Endothelial cell of umbilical vein (primary cell): ENCODE results near the gene ICE2. TPM values are rescaled to one million over a fixed set of nuclear protein-coding genes. Genes with fewer than 3 reads are reported as not detected.

Experiments used
- BruUV-seq: library from RNA; stranded (reverse); fragments of 400-500 nt; replicated peaks from 2 replicates; lab custom pipeline; 2021; lab: Mats Ljungman, UMichigan
- CTCF ChIA-PET: fragments of 300-600, 350-600 bp; sonication (Branson Sonifier 250); formaldehyde crosslinking; loops from one replicate; lab custom pipeline; 2021; ENCODE audit warnings: antibody characterized with exemption, inconsistent platforms; lab: Charles Lee
- POLR2A ChIA-PET: fragments of 300-600, 350-600 bp; sonication (Branson Sonifier 250); formaldehyde crosslinking; loops from one replicate; lab custom pipeline; 2021; ENCODE audit warnings: antibody characterized with exemption, inconsistent platforms; lab: Charles Lee
- DNase-seq: peaks from one replicate; pipeline ENCODE4 v3.0.0-alpha.2; 2011; ENCODE audit warnings: low read depth, low spot score
- FAIRE-seq: peaks from 2 replicates; lab custom pipeline; 2011; peaks lifted over from hg19 to GRCh38; lab: Jason Lieb, UNC
- H2AFZ ChIP-seq: 2 replicates; pipeline ENCODE4 v1.6.0; 2012; ENCODE audit warnings: low read depth, low read length, control low read depth, inconsistent platforms
- H3K27ac ChIP-seq: 2 replicates; pipeline ENCODE4 v1.5.1; 2011; ENCODE audit warnings: low read depth, mild to moderate bottlenecking, control low read depth, low read length, moderate library complexity; ENCODE audit not compliant: insufficient read depth
- H3K27me3 ChIP-seq, 2 experiments: 2 replicates each; pipeline versions ENCODE4 v1.6.0 to v1.6.1; 2011; ENCODE audit warnings: low read length in 2 of 2, mixed read lengths in 1 of 2; ENCODE audit not compliant: control insufficient read depth in 2 of 2, insufficient read depth in 2 of 2
- H3K36me3 ChIP-seq, 2 experiments: 2 replicates in 1 of 2; 3 replicates in 1 of 2; pipeline ENCODE4 v1.5.1; 2011; ENCODE audit warnings: low read length in 2 of 2, mild to moderate bottlenecking in 1 of 2, moderate library complexity in 1 of 2; ENCODE audit not compliant: control insufficient read depth in 2 of 2, insufficient read depth in 2 of 2; ENCODE audit errors: extremely low read depth in 1 of 2
- H3K4me1 ChIP-seq: 3 replicates; pipeline ENCODE4 v1.5.1; 2011; ENCODE audit warnings: mild to moderate bottlenecking, low read length; ENCODE audit not compliant: control insufficient read depth, insufficient read depth; ENCODE audit errors: extremely low read depth
- H3K4me2 ChIP-seq: 2 replicates; pipeline ENCODE4 v1.6.1; 2011; ENCODE audit warnings: low read length, control low read depth, mixed read lengths; ENCODE audit not compliant: insufficient read depth
- H3K4me3 ChIP-seq, 3 experiments: fragments of 200-600 bp in 1 of 3; sonication (generic), shearing (Covaris generic) in 1 of 3; replicated peaks in 1 of 3; 2 replicates each; pipeline ENCODE4 v1.5.1; 2011 to 2016; ENCODE audit warnings: control low read depth in 3 of 3, low read length in 3 of 3, mild to moderate bottlenecking in 2 of 3, inconsistent platforms in 1 of 3, low read depth in 1 of 3, moderate library complexity in 1 of 3; ENCODE audit not compliant: insufficient read depth in 1 of 3
- H3K79me2 ChIP-seq: 2 replicates; pipeline ENCODE4 v1.6.0; 2012; ENCODE audit warnings: low read length, inconsistent platforms; ENCODE audit not compliant: control insufficient read depth, insufficient read depth
- H3K9ac ChIP-seq: replicated peaks from 2 replicates; pipeline ENCODE3; 2011; ENCODE audit warnings: low read length, control low read depth; ENCODE audit not compliant: insufficient read depth; ENCODE audit errors: extremely low read depth
- H3K9me1 ChIP-seq: replicated peaks from 3 replicates; pipeline ENCODE4 v1.6.0; 2011; ENCODE audit warnings: mild to moderate bottlenecking, low read length; ENCODE audit not compliant: control insufficient read depth, insufficient read depth; ENCODE audit errors: extremely low read depth
- H3K9me3 ChIP-seq: replicated peaks from 2 replicates; pipeline ENCODE4 v1.5.1; 2012; ENCODE audit warnings: low read length, inconsistent platforms; ENCODE audit not compliant: control insufficient read depth, insufficient read depth
- H4K20me1 ChIP-seq: replicated peaks from 2 replicates; pipeline ENCODE3; 2011; ENCODE audit warnings: mild to moderate bottlenecking, low read length; ENCODE audit not compliant: control insufficient read depth, insufficient read depth; ENCODE audit errors: extremely low read depth
- EZH2 ChIP-seq: IDR thresholded peaks from 2 replicates; pipeline ENCODE4 v1.6.1; 2012; ENCODE audit warnings: borderline replicate concordance, low read depth, mild to moderate bottlenecking, moderate library complexity, low read length, inconsistent platforms; ENCODE audit not compliant: severe bottlenecking
- FOS ChIP-seq: IDR thresholded peaks from 2 replicates; pipeline ENCODE4 v1.6.1; 2011; ENCODE audit warnings: mild to moderate bottlenecking, low read length, moderate library complexity, borderline replicate concordance; ENCODE audit not compliant: insufficient read depth
- GATA2 ChIP-seq: IDR thresholded peaks from 2 replicates; pipeline ENCODE4 v1.7.0; 2011; ENCODE audit warnings: low read depth, mild to moderate bottlenecking, moderate library complexity, mixed read lengths, low read length; ENCODE audit not compliant: insufficient read length, insufficient read depth
- JUN ChIP-seq: IDR thresholded peaks from 2 replicates; pipeline ENCODE4 v1.6.1; 2011; ENCODE audit warnings: borderline replicate concordance, low read depth; ENCODE audit not compliant: insufficient read length, insufficient read depth
- MYC ChIP-seq: IDR thresholded peaks from one replicate; pipeline ENCODE4 v1.6.1; 2011; ENCODE audit warnings: mild to moderate bottlenecking, low read depth, low read length
- POLR2A ChIP-seq: IDR thresholded peaks from 2 replicates; pipeline ENCODE4 v1.6.1; 2012; ENCODE audit warnings: low read depth, mild to moderate bottlenecking, control low read depth, low read length
- POLR2AphosphoS5 ChIP-seq: IDR thresholded peaks from 2 replicates; pipeline ENCODE4 v1.6.1; 2012; ENCODE audit warnings: low read depth, mild to moderate bottlenecking, control low read depth, low read length, moderate library complexity; ENCODE audit not compliant: insufficient read depth
- dilution Hi-C: fragments of 300-500 bp; cut with MboI; formaldehyde crosslinking; loops from one replicate; pipeline ENCODE4 v1.15.0; 2019; ENCODE audit warnings: low sequenced_read_pairs; ENCODE audit not compliant: extremely low pct_ligation_motif_present
- intact Hi-C: fragments of 100-400 bp; cut with micrococcal nuclease; formaldehyde crosslinking; loops from one replicate; pipeline ENCODE4 v1.10.0; 2022
- polyA plus RNA-seq, 4 experiments: library from polyadenylated mRNA; depleted of rRNA in 3 of 4; stranded (reverse) in 3 of 4; unstranded in 1 of 4; fragments of >200 nt; gene quantifications; 2 replicates each; pipeline versions ENCODE4 v1.2.1 to v1.2.3, GENCODE V29; 2011 to 2012; ENCODE audit warnings: missing spikeins in 1 of 4
- total RNA-seq: library from RNA; stranded (reverse); gene quantifications from 2 replicates; pipeline ENCODE4 v1.2.3, GENCODE V29; 2021
- TF ChIP-seq, protein P1 (sequence below), 2 donors: IDR thresholded peaks; 1 replicate in 1 of 2; 2 replicates in 1 of 2; pipeline ENCODE4 v1.5.1; 2011; ENCODE audit warnings: low read length in 2 of 2, mild to moderate bottlenecking in 2 of 2, moderate library complexity in 2 of 2, control low read depth in 1 of 2, inconsistent platforms in 1 of 2, low read depth in 1 of 2; ENCODE audit not compliant: insufficient read depth in 1 of 2; ENCODE audit errors: extremely low read depth in 1 of 2
- TF ChIP-seq, protein P2 (sequence below): IDR thresholded peaks from 2 replicates; pipeline ENCODE4 v1.6.1; 2011; ENCODE audit not compliant: insufficient read depth, insufficient read length

ICE2 gene
- total and polyA plus RNA-seq, 2 donors (not counting 3 experiments of a cell fraction or from before 2014, with no cell fraction given): 22.1 to 57.0 TPM

DNA sequence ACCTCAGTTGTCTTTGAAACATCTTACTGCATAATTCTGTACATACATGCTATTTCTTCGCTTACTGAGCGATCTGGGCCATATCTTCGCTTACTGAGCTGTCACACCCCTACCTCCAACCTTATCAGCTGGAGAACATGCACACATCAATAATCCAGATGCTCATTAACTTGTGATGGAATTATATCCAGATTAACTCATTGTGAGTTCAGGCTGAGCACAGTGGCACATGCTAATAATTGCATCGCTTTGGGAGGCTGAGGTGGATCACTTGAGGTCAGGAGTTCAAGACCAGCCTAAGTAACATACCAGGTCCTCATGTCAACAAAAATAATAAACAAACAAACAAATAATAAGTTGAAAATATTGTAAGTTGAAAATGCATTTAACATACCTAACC is 61.8 kb downstream of the ICE2 start:
- Histone ChIP-seq H2AFZ (no peak overlapping the region), H3K4me1 (peaks cover 19% of the 10 kb centered on the region), H3K9me1 (no peaks in the 10 kb centered on the region), H3K9me3 (no peaks in the 10 kb centered on the region), H3K36me3 (no peaks in the 10 kb centered on the region), H4K20me1 (no peaks in the 10 kb centered on the region), H3K4me3 (no peak overlapping the region), H3K27ac (no peak overlapping the region), H3K4me2 (no peak overlapping the region), H3K9ac (no peak overlapping the region), H3K27me3 (no peaks in the 10 kb centered on the region), H3K79me2 (no peaks in the 10 kb centered on the region)
- CTCF ChIA-PET: interaction anchor here (0.6 kb wide), 1 partner anchor 27 kb away, joined by 3 read pairs; no protein-coding TSS in a partner anchor
- TF ChIP-seq FOS (no peak), POLR2AphosphoS5 (no peak), POLR2A (no peak), EZH2 (no peak), GATA2 (no peak), JUN (no peak), MYC (no peak)
- TF ChIP-seq, protein P1, sequence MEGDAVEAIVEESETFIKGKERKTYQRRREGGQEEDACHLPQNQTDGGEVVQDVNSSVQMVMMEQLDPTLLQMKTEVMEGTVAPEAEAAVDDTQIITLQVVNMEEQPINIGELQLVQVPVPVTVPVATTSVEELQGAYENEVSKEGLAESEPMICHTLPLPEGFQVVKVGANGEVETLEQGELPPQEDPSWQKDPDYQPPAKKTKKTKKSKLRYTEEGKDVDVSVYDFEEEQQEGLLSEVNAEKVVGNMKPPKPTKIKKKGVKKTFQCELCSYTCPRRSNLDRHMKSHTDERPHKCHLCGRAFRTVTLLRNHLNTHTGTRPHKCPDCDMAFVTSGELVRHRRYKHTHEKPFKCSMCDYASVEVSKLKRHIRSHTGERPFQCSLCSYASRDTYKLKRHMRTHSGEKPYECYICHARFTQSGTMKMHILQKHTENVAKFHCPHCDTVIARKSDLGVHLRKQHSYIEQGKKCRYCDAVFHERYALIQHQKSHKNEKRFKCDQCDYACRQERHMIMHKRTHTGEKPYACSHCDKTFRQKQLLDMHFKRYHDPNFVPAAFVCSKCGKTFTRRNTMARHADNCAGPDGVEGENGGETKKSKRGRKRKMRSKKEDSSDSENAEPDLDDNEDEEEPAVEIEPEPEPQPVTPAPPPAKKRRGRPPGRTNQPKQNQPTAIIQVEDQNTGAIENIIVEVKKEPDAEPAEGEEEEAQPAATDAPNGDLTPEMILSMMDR (IDR thresholded peaks at IDR 0.05; ENCODE audit: extremely low read depth in 1 of 2, insufficient read depth in 1 of 2, low read depth in 1 of 2, low read length in 2 of 2): no peak
- TF ChIP-seq, protein P2, sequence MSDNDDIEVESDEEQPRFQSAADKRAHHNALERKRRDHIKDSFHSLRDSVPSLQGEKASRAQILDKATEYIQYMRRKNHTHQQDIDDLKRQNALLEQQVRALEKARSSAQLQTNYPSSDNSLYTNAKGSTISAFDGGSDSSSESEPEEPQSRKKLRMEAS: no peak
- FAIRE-seq (no peak), DNase-seq (no peak)
- dilution Hi-C loops (no loop called here), intact Hi-C loops (no loop called here)
- no TSS peak for BruUV-seq
- POLR2A ChIA-PET: interaction anchor here (0.9 kb wide), 1 partner anchor 19 kb away, joined by 3 read pairs; the partner anchor contains the start of gene ANXA2
